Measurements from ENCODE around the gene BRF1.

DNA sequence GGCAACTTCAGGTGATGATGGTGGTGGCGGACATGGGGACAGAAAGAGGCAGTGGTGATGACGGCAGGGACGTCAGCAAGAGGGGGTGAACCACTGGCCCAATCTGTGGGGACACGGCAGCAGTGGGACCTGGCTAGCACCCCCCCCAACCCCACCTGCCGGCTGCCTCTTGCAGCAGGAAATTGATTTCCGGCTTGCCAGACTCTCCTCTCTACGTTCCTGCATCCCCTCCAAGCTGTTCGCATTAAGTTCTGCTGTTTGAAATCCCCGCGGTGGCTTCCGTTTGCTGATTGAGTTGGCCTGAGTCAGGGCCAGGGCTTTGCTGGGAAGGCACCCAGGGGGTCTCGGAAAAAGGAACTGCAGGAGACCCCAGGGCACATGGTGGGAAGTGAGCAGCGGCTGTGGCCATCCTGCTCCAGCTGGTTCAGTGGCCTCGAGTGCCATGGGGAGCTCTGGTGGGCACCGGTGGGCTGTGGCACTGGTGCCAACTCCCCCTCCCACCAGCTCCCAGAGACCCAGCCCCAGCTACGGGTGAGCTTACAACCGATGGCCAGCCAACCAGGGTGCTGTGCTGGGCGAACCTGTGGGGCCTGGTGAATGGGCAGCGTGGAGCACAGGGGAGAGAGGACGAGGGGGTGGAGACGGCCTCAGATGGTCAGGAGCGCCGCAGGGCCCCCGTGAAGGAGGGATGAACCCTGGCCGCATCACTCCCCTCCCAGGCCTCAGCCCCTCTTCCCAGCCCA, 105.1 kb downstream of the BRF1 start:
- TF ChIP-seq, protein P1, sequence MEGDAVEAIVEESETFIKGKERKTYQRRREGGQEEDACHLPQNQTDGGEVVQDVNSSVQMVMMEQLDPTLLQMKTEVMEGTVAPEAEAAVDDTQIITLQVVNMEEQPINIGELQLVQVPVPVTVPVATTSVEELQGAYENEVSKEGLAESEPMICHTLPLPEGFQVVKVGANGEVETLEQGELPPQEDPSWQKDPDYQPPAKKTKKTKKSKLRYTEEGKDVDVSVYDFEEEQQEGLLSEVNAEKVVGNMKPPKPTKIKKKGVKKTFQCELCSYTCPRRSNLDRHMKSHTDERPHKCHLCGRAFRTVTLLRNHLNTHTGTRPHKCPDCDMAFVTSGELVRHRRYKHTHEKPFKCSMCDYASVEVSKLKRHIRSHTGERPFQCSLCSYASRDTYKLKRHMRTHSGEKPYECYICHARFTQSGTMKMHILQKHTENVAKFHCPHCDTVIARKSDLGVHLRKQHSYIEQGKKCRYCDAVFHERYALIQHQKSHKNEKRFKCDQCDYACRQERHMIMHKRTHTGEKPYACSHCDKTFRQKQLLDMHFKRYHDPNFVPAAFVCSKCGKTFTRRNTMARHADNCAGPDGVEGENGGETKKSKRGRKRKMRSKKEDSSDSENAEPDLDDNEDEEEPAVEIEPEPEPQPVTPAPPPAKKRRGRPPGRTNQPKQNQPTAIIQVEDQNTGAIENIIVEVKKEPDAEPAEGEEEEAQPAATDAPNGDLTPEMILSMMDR (conservative IDR thresholded peaks at IDR 0.05; ENCODE audit: low read length) = no peak
- no peak for TF ChIP-seq EZH2phosphoT487 (IDR thresholded peaks at IDR 0.05; ENCODE audit: borderline replicate concordance, low read depth, low read length)

Data from OCI-LY7 (cell line).